MM.1S (cell line): Measurements from ENCODE around the gene GPR61.

Experiments
- EZH2 ChIP-seq: fragments of 300-600 bp; sonication (generic); optimal IDR thresholded peaks from 2 replicates; pipeline ENCODE3; 2017; ENCODE audit warnings: low read depth, mild to moderate bottlenecking, antibody characterized with exemption, low read length, mixed read lengths
- EZH2phosphoT487 ChIP-seq: fragments of 300-600 bp; sonication (generic); IDR thresholded peaks from 2 replicates; pipeline ENCODE4 v1.6.1; 2018; ENCODE audit warnings: antibody characterized with exemption, low read length
- TF ChIP-seq, protein P1 (sequence below): fragments of 300-600 bp; sonication (generic); IDR thresholded peaks from 2 replicates; pipeline ENCODE4 v1.5.1; 2016; ENCODE audit warnings: antibody characterized with exemption, low read length, mixed read lengths

DNA sequence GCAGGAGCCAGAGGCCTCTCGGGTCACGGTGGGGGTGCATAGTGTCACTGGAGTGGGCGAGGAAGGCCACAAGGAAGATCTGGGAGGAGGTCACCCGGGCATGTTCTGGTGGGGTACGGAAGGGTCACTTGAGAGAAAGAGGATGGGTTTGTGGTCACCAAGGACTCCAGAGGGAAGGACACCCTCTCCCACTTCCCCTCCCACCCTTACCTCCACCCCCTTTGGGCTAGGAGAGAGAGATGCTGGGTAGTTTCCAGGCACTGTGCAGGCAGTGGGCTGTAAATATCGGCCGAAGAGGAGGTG is 30.8 kb upstream of the GPR61 start:
- no peak for TF ChIP-seq EZH2phosphoT487
- TF ChIP-seq, protein P1, sequence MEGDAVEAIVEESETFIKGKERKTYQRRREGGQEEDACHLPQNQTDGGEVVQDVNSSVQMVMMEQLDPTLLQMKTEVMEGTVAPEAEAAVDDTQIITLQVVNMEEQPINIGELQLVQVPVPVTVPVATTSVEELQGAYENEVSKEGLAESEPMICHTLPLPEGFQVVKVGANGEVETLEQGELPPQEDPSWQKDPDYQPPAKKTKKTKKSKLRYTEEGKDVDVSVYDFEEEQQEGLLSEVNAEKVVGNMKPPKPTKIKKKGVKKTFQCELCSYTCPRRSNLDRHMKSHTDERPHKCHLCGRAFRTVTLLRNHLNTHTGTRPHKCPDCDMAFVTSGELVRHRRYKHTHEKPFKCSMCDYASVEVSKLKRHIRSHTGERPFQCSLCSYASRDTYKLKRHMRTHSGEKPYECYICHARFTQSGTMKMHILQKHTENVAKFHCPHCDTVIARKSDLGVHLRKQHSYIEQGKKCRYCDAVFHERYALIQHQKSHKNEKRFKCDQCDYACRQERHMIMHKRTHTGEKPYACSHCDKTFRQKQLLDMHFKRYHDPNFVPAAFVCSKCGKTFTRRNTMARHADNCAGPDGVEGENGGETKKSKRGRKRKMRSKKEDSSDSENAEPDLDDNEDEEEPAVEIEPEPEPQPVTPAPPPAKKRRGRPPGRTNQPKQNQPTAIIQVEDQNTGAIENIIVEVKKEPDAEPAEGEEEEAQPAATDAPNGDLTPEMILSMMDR = no peak
- TF ChIP-seq EZH2 = no peak
